Vagina (tissue), 2 donors: ENCODE results near the gene B4GALNT4. TPM values are rescaled to one million over a fixed set of nuclear protein-coding genes. Genes with fewer than 3 reads are reported as not detected.
"Not testable (repeated sequence)": the region's sequence is repeated elsewhere in the genome, so short reads cannot be mapped to it uniquely, and the experiment has no call there.

Experiments used
- DNase-seq, 2 donors: peaks; one replicate each; pipeline ENCODE4 v3.0.0-alpha.2; 2017; ENCODE audit errors: extremely low spot score in 2 of 2
- H3K27ac ChIP-seq: fragments of 200-600 bp; sonication (generic); one replicate; pipeline ENCODE4 v1.5.1; 2019
- H3K27me3 ChIP-seq: fragments of 200-600 bp; sonication (generic); one replicate; pipeline ENCODE4 v1.5.1; 2019
- H3K36me3 ChIP-seq, 2 donors: fragments of 200-600 bp; sonication (generic); one replicate each; pipeline ENCODE4 v1.5.1; 2017 to 2019
- H3K4me1 ChIP-seq: fragments of 200-600 bp; sonication (generic); one replicate; pipeline ENCODE4 v1.5.1; 2019
- H3K4me3 ChIP-seq, 2 donors: fragments of 200-600 bp; sonication (generic); 1 replicate in 1 of 2; 2 replicates in 1 of 2; pipeline ENCODE4 v1.5.1; 2016 to 2019
- H3K9me3 ChIP-seq: fragments of 200-600 bp; sonication (generic); one replicate; pipeline ENCODE4 v1.5.1; 2019
- POLR2A ChIP-seq, 2 donors: fragments of 450-650 bp; IDR thresholded peaks; one replicate each; pipeline ENCODE4 v1.6.1; 2017; ENCODE audit warnings: antibody characterized with exemption in 2 of 2, mild to moderate bottlenecking in 2 of 2, moderate library complexity in 2 of 2
- POLR2AphosphoS5 ChIP-seq, 2 donors: sonication (generic); formaldehyde crosslinking; IDR thresholded peaks; one replicate each; pipeline ENCODE4 v1.9.0; 2017; ENCODE audit warnings: antibody characterized with exemption in 2 of 2, mild to moderate bottlenecking in 2 of 2, low read depth in 1 of 2; ENCODE audit not compliant: insufficient read depth in 1 of 2
- intact Hi-C: fragments of 100-400 bp; cut with DNase I; formaldehyde crosslinking; loops from one replicate; pipeline ENCODE4 v1.15.1; 2023
- total RNA-seq: library from RNA; depleted of rRNA; stranded (reverse); fragments of >200 nt; gene quantifications from one replicate; pipeline ENCODE4 v1.2.3, GENCODE V29; 2016
- TF ChIP-seq, protein P1 (sequence below), 3 experiments: fragments of 450-650 bp in 2 of 3; fragments of 200-600 bp in 1 of 3; sonication (generic) in 1 of 3; IDR thresholded peaks; one replicate each; pipeline ENCODE4 v1.5.1; 2017 to 2019; ENCODE audit warnings: antibody characterized with exemption in 3 of 3, mild to moderate bottlenecking in 2 of 3, moderate library complexity in 2 of 3

The B4GALNT4 gene
- total RNA-seq, 1 donor from 2014 or later: 15.5 TPM

DNA sequence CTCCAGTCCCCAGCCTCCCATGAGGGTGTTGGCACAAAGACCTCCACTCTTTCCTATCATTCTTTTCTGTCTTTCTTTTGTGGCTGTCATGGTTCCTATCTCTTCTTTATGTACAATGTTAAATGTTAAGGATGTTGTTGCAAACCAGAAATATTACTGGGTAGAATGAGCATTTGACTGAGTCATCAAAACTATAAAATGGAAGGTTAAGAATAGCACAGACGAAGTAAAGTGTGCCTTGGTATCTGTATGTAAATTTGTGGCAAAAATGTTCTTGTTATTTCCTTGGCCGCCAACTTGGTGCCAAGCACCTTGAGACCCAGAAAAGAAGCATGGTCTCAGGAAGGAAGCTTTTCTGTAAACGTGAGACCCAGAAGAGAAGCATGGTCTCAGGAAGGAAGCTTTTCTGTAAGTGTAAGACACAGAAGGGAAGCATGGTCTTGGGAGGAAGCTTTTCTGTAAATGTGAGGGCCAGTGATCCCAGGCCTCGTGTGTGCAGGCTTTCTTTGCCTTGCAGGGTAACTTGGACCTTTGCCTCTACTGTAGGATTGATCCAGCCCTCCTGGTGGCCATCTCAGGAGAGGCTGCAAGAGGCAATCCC, 18.0 kb downstream of the B4GALNT4 start:
- intact Hi-C loops: no loop called here
- Histone ChIP-seq H3K27ac (no peak overlapping the region), H3K9me3 (no peaks in the 10 kb centered on the region), H3K27me3 (no peaks in the 10 kb centered on the region), H3K4me1 (no peaks in the 10 kb centered on the region), H3K4me3 (no peak overlapping the region), H3K36me3 (no peaks in the 10 kb centered on the region)
- no peak for DNase-seq
- TF ChIP-seq POLR2AphosphoS5 (IDR thresholded peaks at IDR 0.05; ENCODE audit: insufficient read depth in 1 of 2, low read depth in 1 of 2): no peak
- TF ChIP-seq, protein P1, sequence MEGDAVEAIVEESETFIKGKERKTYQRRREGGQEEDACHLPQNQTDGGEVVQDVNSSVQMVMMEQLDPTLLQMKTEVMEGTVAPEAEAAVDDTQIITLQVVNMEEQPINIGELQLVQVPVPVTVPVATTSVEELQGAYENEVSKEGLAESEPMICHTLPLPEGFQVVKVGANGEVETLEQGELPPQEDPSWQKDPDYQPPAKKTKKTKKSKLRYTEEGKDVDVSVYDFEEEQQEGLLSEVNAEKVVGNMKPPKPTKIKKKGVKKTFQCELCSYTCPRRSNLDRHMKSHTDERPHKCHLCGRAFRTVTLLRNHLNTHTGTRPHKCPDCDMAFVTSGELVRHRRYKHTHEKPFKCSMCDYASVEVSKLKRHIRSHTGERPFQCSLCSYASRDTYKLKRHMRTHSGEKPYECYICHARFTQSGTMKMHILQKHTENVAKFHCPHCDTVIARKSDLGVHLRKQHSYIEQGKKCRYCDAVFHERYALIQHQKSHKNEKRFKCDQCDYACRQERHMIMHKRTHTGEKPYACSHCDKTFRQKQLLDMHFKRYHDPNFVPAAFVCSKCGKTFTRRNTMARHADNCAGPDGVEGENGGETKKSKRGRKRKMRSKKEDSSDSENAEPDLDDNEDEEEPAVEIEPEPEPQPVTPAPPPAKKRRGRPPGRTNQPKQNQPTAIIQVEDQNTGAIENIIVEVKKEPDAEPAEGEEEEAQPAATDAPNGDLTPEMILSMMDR (IDR thresholded peaks at IDR 0.05): no peak
- TF ChIP-seq POLR2A (IDR thresholded peaks at IDR 0.05): no peak

DNA sequence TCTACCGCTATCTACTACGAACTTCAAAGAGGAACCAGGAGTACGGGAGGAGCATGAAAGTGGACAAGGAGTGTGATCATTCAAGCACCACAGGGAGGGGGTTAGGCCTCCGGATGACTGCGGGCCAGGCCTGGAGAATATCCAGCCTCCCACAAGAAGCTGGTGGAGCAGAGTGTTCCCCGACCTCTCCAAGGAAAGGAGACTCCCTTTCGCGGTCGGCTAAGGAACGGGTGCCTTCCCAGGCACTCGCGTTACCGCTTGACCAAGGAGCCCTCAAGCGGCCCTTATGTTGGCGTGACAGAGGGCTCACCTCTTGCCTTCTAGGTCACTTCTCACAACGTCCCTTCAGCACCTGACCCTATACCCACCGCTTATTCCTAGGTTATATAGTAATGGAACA, 20.1 kb downstream of the B4GALNT4 start:
- H3K9me3 ChIP-seq, H3K4me3 ChIP-seq, H3K27ac ChIP-seq, intact Hi-C loops, H3K4me1 ChIP-seq, DNase-seq, H3K36me3 ChIP-seq, H3K27me3 ChIP-seq: not testable (repeated sequence)

DNA sequence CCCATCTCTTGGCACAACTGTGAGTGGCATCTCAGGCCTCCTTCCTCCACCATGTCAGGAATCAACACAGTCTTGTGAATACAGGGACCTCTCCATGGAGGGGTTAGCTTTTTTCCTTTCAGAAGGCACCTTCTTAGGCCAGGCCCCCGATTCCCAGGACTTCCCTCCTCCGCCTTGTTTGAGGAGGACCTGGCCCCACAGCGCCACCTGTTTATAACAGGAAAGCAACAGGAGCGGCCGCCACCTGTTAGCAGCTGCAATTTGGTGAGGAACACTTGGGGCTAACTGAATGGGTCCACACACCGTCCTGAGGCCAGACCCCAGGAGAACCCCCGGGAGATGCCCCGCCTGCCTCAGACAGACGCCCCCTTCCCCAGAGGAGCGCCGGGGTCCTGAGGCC, 20.9 kb downstream of the B4GALNT4 start:
- Histone ChIP-seq H3K36me3 (no peaks in the 10 kb centered on the region), H3K4me3 (no peak overlapping the region), H3K27ac (no peak overlapping the region), H3K27me3 (no peaks in the 10 kb centered on the region), H3K4me1 (peaks cover 5% of the 10 kb centered on the region), H3K9me3 (no peaks in the 10 kb centered on the region)
- TF ChIP-seq, protein P1 (IDR thresholded peaks at IDR 0.05): no peak
- TF ChIP-seq POLR2A (IDR thresholded peaks at IDR 0.05) (no peak), POLR2AphosphoS5 (IDR thresholded peaks at IDR 0.05; ENCODE audit: insufficient read depth in 1 of 2, low read depth in 1 of 2) (no peak)
- no peak for DNase-seq
- intact Hi-C loops: no loop called here

DNA sequence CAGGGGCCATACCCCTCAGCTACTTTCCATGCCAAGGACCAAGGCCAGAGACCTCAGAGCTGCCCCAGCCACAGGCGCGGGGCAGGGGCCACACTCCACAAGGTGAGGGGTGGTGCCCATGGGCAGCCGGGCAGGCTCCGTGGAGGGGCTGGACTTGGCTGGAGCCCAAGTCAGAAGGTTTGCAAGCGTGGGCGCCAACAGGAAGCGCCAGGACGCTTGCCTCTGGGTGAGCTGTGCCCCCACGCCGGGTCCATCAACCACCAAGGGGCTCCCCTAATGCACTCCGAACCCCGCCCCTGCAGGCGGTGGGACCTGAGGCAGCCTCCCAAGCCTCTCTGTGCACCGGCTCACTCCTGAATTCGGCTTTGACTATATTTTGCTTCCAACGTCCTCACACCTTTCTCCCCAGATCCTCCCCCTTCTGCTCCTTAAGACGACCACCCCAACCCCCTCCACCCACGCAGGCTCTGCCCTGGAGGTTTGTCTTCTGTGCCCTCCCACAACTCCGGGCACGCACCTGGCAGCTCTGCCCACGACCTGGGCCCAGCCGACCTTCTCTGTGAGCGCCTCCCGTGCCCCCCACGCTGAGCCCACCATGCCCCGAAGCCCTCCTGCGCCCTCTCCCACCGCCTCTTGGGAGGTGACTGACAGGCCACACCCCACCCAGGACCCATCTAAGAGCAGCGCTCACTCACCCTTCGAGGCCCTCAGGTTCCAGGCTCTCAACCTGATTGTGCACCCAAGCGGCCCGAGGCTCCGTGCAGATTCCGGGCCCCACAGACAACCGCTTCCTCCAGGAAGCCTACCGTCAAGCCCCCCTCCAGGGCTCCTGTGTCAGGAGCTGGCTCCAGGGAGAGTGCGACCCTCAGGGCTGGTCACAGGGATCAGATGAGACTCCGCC, 22.1 kb downstream of the B4GALNT4 start:
- Histone ChIP-seq H3K27me3 (no peaks in the 10 kb centered on the region), H3K4me3 (peak overlapping the region; percentile 26 to 45), H3K27ac (peak overlapping the region; percentile 56), H3K36me3 (no peaks in the 10 kb centered on the region), H3K9me3 (no peaks in the 10 kb centered on the region), H3K4me1 (peaks cover 14% of the 10 kb centered on the region)
- TF ChIP-seq POLR2AphosphoS5 (IDR thresholded peaks at IDR 0.05; ENCODE audit: insufficient read depth in 1 of 2, low read depth in 1 of 2) (no peak), POLR2A (IDR thresholded peaks at IDR 0.05) (no peak)
- TF ChIP-seq, protein P1 (IDR thresholded peaks at IDR 0.05): no peak
- no peak for DNase-seq
- intact Hi-C loops: no loop called here

DNA sequence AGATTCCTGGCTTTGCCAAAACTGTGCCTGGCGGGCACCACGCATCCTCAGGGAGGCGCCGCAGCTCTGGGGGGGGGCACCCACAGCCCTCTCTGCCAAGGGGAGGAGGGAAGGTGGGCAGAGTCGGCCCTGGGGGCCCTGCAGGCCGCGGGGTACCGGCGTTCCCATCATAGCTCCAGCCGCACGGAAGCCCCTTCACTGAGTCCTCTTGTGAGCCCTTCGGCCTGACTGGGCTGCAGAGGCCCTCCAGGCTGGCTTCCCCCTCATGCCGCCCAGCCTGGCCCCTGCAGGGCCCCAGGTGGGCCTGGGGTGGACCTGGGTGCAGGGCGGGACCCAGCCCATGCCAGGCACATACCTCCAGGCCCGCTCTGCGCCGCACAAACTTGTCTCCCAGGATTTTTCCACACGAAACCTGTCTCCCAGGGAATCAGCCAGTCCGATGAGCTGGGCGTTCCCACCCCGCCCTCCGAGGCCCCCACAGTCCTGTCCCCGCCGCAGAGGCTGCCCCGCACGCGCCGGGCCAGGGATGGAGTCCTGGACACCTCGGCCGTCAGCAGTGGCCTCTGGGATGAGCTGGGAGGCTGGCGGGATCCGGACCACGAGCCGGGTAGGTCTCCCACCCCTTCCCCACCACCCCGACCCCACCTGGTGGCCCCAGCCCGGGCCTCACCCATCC, 22.9 kb downstream of the B4GALNT4 start:
- no peaks in the 10 kb centered on the region for H3K9me3 ChIP-seq
- intact Hi-C loops: no loop called here
- no peaks in the 10 kb centered on the region for H3K27me3 ChIP-seq
- peaks cover 23% of the 10 kb centered on the region for H3K4me1 ChIP-seq
- TF ChIP-seq POLR2AphosphoS5 (IDR thresholded peaks at IDR 0.05; ENCODE audit: insufficient read depth in 1 of 2, low read depth in 1 of 2): peak in 1 of 2 donors; percentile 16
- no peak for TF ChIP-seq POLR2A (IDR thresholded peaks at IDR 0.05)
- TF ChIP-seq, protein P1 (IDR thresholded peaks at IDR 0.05): no peak
- no peaks in the 10 kb centered on the region for H3K36me3 ChIP-seq
- DNase-seq: no peak
- peak overlapping the region; percentile 26 to 45 for H3K4me3 ChIP-seq
- H3K27ac ChIP-seq: peak overlapping the region; percentile 56
